ENCODE results near the gene AHNAK.

The AHNAK gene

GRCh38 chr11:62497132-62497801, 49.3 kb downstream of the AHNAK start:
- DNase-seq, result peak; percentile 28

- DNase-seq, result no peak
Observed at GRCh38 chr11:62496676-62497075, 49.9 kb downstream of the AHNAK start.

- DNase-seq, result no peak
Observed at GRCh38 chr11:62494246-62494645, 52.4 kb downstream of the AHNAK start.

GRCh38 chr11:62493801-62494200, 52.8 kb downstream of the AHNAK start:
- DNase-seq, result no peak

DNA sequence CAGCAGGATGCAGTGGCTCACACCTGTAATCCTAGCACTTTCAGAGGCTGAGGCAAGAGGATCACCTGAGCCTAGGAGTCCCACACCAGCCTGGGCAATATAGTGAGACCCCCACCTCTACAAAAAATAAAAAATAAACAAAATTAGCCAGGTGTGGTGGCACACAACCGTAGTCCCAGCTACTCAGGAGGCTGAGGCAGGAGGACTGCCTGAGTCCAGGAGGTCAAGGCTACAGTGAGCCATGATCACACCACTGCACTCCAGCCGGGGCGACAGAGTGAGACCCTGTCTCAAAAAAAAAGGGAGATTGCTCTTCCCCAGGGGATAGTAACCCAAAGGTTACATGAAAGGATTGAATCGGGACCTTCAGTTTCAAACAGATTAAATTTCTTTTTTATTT, 54.0 kb downstream of the AHNAK start:
- DNase-seq, result no peak

DNA sequence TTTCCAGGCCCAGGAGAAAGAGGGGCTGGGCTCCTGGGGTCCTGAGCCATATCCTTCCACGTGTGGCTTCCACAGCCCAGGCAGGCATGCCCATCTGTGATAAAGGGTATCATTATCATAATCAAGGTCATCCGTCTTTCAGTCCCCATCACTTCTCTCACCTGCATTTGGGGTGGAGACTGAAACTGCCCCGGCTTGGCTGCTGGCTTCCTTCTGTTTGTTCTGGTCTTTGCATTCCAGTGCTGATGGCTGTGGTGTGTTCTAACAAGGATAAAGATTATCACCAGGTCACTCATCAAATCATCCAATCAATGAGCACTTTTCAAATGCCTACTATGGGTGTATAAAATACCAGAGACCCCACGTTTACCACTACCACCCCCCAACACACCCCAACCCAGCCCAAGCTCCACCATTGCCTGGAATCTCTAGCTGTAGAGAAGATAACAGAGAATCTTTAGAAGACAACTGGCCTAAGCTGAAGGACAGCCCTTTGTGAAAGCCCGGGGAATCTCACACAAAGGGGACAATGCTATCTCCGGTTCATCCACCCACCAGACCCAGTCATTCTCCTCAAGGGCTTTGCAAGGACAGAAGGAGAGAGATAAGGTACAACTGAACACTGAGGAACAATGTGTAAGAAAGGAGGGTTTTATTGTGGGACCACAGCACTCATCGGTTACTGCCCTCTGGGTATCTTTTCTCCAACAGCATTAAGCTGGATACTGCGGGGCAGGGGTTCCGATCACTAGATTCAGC, 54.9 kb downstream of the AHNAK start:
- no peak for DNase-seq

GRCh38 chr11:62489204-62489603, 57.4 kb downstream of the AHNAK start:
- DNase-seq, result no peak

DNA sequence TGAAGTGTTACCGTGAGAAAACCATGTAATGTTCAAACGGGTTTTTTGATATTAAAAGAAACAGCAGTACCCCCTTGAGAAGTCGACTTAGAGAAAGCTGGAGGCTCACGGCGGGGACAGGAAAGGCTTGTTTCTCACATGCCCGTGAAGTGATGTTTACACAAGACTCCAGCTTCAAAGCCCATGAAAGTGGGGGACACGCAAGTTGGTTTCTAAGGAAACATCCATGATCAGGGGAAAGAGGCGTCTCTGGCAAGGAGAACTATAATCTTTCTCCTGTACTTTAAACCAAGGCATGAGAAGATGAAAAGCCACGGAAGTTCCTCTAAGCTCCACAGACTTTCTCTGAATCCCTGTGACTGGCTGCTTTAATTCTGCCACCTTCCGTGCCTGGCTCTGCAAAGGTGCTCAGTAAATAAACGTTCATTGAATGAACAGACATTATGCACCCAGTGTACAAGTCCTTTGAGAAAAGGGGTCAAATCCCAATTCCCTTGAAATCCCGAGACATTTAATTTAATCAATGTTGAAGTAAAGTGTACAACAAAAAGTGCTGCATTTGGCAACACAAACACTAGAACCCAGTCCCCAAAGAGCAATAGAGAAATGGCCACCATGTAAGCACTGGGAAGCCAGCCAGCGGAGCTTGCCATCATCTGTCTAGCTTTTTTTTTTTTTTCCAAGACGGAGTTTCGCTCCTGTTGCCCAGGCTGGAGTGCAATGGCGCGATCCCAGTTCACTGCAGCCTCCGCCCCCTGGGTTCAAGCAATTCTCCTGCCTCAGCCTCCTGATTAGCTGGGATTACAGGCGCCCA, 58.7 kb downstream of the AHNAK start:
- DNase-seq, result no peak

DNA sequence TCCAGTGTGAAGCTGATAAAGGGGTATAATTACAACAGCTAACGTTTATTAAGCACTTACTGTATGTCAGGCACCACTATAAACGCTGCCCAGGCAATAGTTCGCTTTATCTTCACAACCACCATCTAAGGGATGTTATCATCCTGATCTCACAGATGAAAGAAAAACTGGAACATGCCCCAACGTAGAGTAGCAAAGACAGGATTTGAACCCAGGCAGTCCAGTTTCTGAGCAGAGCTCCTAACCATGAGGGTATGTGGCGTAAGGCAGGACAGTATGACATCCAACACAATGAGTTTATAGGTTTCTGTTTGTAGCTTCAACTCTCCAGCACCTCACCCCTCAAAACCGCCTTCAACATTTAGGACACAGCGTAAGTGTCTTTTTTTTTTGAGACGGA, 59.5 kb downstream of the AHNAK start:
- no peak for DNase-seq

DNA sequence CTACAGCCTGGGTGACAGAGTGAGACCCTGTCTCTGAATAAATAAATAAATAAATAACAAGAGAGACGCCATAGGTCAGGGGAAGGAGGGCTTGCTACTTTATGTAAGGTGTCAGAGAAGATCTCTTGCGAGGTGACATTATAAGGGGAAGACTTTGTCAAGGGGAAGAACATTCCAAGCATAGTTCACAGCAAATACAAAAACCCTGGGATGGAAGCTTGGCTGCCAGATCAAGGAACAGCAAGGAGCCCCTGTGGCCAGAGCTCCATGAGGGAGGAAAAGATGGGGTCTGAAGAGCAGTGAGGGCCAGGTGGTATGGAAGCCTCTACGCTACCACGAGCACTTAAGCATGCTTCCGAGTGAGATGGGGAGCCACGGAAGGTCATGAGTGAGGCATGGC, 62.3 kb downstream of the AHNAK start:
- DNase-seq, result no peak

GRCh38 chr11:62482753-62483152, 63.9 kb downstream of the AHNAK start:
- no peak for DNase-seq

DNA sequence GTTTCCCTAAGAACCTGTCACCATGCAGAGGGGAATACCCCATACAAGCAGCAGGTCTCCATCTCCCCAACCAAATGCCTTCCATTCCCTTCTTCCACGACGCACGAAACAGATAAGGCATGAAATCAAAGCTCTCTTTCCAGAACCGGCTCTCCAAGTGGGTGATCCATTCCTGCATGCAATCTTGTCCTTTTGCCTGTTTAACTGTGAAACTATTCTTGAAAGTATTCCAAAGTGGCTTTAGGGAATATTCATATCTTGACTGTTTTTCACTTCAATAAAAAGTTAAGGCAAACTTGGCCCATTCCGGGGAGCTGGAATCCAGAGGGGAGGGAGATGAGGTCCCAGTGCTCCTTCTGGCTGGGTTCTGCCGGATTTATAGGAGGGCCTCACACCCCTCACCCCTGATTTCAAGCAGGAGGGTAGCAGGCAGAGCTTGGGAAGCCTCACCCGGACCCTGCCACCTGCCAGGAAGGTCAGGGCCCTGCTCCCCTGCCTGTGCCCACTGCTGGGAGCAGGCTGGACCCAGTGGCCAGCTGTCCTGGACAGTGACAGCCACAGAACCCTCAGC, 66.9 kb downstream of the AHNAK start:
- DNase-seq, result no peak

- no peak for DNase-seq
Observed at GRCh38 chr11:62477927-62478326, 68.7 kb downstream of the AHNAK start.

- no peak for DNase-seq
Observed at GRCh38 chr11:62472063-62472884, 74.3 kb downstream of the AHNAK start.

- DNase-seq, result no peak
Observed at GRCh38 chr11:62471603-62472002, 75.0 kb downstream of the AHNAK start.

- DNase-seq, result no peak
Observed at GRCh38 chr11:62468577-62468976, 78.0 kb downstream of the AHNAK start.

DNA sequence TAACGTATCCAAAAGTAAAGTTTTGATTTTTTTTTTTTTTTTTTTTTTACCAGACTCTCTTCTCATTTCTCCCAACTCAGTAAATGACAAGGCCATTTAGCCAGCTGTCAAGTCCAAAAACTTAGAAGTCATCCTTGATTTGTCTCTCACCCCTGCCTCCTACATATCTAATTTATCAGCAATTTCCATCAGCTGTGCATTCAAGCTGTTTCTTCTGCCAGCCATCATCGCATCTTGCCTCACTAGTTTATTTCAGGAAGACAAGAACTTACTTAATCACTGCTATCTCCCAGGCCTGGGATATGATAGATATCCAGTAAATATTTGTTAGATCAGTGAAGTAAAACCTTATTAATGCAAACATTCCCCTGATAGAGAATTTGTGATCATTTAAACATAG, 80.2 kb downstream of the AHNAK start:
- no peak for DNase-seq

- no peak for DNase-seq
Observed at GRCh38 chr11:62464655-62465054, 82.0 kb downstream of the AHNAK start.

GRCh38 chr11:62463121-62463542, 83.5 kb downstream of the AHNAK start:
- peak; percentile 57 for DNase-seq

DNA sequence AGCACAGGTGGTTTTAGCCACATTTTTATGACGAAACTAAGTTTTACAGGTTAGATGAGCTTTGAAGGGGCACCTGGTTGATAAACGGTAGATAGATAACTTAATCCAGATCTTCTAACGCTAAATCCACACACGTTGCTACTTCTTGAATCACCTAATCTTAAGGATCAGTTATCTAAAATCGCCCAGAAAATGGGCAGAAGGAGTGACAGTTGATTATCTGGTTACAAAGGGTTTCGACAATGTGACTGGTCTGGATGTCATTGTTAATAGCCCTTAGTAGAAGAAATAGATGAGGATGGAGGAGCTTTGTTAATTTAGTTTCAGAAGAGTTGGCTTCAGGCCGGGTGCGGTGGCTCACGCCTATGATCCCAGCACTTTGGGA, 84.1 kb downstream of the AHNAK start:
- no peak for DNase-seq

DNA sequence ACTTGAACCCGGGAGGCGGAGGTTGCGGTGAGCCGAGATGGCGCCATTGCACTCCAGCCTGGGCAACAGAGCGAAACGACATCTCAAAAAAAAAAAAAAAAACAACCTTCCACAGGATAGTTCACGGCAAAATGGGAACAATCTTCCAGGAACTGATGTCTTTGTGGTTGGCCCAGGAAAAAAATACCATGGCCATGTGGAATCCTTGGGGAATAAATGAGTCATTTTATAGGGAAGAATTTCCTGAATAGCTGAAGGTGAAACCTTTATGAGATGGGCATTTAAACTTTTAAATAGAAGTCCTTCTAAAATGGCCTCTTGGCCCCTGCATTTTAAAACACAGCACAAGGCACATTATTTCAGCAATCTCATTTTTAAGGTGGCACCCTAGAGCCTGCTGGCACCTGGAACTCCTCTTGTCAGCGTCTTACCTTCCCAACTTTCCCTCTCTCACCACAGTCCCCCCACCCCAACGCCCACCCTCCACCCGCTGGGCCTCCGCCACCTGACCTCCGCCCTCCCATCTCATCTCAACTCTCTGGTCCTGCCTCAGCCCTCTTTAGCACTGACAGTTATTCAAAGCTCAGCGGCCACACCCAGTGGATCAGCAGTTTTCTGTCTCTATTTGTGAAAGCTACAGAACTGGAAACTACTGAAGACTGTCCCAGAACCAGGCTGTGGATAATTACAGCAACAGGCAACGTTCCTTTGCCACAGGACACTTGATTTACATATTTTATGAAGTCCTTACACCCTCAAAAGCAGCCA, 84.7 kb downstream of the AHNAK start:
- no peak for DNase-seq

GRCh38 chr11:62459080-62459479, 87.5 kb downstream of the AHNAK start:
- DNase-seq, result no peak
